HEK293T (cell line): ENCODE measurements around the gene CLEC18C.

Source experiments
- CTCF ChIA-PET: fragments of 350-600 bp; formaldehyde crosslinking; extraction: SDS; loops from one replicate; lab custom pipeline; 2021; ENCODE audit warnings: antibody characterized with exemption, inconsistent platforms; lab: Yijun Ruan, JAX
- POLR2A ChIA-PET: fragments of 350-600 bp; formaldehyde crosslinking; extraction: SDS; loops from one replicate; lab custom pipeline; 2020; ENCODE audit warnings: antibody characterized with exemption, inconsistent platforms; lab: Yijun Ruan, JAX
- DNase-seq: peaks from one replicate; pipeline ENCODE4 v3.0.0; 2012; ENCODE audit warnings: mixed read lengths; ENCODE audit errors: extremely low spot score
- ARNT ChIP-seq: fragments of 450-650 bp; IDR thresholded peaks from 2 replicates; pipeline ENCODE4 v1.6.1; 2017; ENCODE audit warnings: mild to moderate bottlenecking
- BHLHE40 ChIP-seq: fragments of 450-650 bp; IDR thresholded peaks from 2 replicates; pipeline ENCODE4 v1.6.1; 2016; ENCODE audit warnings: mild to moderate bottlenecking, moderate library complexity, borderline replicate concordance
- CTBP1 ChIP-seq: fragments of 450-650 bp; IDR thresholded peaks from 2 replicates; pipeline ENCODE4 v1.6.1; 2016; ENCODE audit warnings: borderline replicate concordance
- ELF4 ChIP-seq: fragments of 450-650 bp; IDR thresholded peaks from 2 replicates; pipeline ENCODE4 v1.6.1; 2017; ENCODE audit warnings: antibody characterized with exemption
- FOXA1 ChIP-seq: fragments of 450-650 bp; IDR thresholded peaks from 2 replicates; pipeline ENCODE4 v1.6.1; 2016; ENCODE audit warnings: mild to moderate bottlenecking
- FOXK2 ChIP-seq: fragments of 450-650 bp; IDR thresholded peaks from 2 replicates; pipeline ENCODE4 v1.6.1; 2016; ENCODE audit warnings: mild to moderate bottlenecking
- FOXM1 ChIP-seq: fragments of 450-650 bp; IDR thresholded peaks from 2 replicates; pipeline ENCODE4 v1.6.1; 2017; ENCODE audit warnings: mild to moderate bottlenecking, borderline replicate concordance
- HDGF ChIP-seq: fragments of 450-650 bp; IDR thresholded peaks from 2 replicates; pipeline ENCODE4 v1.6.1; 2017; ENCODE audit warnings: antibody characterized with exemption, borderline replicate concordance
- L3MBTL2 ChIP-seq: fragments of 450-650 bp; conservative IDR thresholded peaks from 2 replicates; pipeline ENCODE4 v1.6.1; 2016; ENCODE audit warnings: mild to moderate bottlenecking
- LEF1 ChIP-seq: fragments of 450-650 bp; IDR thresholded peaks from 2 replicates; pipeline ENCODE4 v1.6.1; 2017; ENCODE audit warnings: mild to moderate bottlenecking, borderline replicate concordance
- NFRKB ChIP-seq: fragments of 450-650 bp; IDR thresholded peaks from 2 replicates; pipeline ENCODE4 v1.6.1; 2016; ENCODE audit warnings: mild to moderate bottlenecking, moderate library complexity
- SP1 ChIP-seq: fragments of 450-650 bp; IDR thresholded peaks from 2 replicates; pipeline ENCODE4 v1.6.1; 2017
- SUZ12 ChIP-seq: fragments of 450-650 bp; IDR thresholded peaks from 2 replicates; pipeline ENCODE4 v1.6.1; 2016; ENCODE audit warnings: mild to moderate bottlenecking
- TARDBP ChIP-seq: fragments of 450-650 bp; IDR thresholded peaks from 2 replicates; pipeline ENCODE4 v1.6.1; 2016
- ZNF384 ChIP-seq: fragments of 450-650 bp; IDR thresholded peaks from 2 replicates; pipeline ENCODE4 v1.6.1; 2016
- TF ChIP-seq, protein P1 (sequence below): fragments of 450-650 bp; IDR thresholded peaks from 2 replicates; pipeline ENCODE4 v1.6.1; 2016

CLEC18C gene

DNA sequence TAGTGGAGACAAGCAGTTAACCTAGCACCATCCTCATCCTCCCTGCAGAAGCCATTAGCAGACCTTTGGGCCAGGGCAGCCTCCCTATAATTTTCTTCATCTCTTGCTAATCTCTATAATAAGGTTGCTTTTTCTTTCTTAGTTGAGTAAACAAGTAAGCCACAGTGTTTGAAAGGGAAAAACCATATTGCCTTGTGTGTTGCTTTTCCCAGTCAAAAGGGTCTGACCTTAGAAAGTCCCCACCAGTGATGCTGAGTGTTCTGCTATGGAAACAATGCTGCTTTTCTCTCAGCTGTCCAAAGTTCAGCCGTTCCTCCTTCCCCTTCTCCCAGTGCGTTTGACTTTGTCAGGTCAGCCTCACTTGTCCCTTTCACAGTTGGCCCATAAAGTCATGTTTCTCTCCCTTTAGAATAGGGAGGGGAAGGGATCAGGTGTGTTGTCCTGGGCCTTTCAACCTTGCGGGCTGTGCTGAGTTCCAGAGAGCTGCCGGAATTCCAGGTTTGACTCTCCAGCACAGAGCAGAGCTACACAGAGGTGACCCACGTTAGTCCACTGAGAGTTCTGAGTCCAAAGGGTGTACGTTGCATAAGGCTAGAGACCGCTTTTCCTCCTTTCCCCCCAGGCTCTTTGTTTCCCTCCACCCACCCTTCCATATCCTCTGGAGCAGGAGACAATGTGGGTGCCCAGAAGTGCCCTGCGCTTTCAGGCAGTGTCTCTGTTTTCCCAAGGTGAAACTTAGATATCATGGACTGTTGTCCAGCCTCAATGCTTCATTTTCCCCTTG is 15.9 kb upstream of the CLEC18C start:
- no peak for DNase-seq
- ChIA-PET POLR2A (no interaction called here), CTCF (no interaction called here)
- TF ChIP-seq, protein P1, sequence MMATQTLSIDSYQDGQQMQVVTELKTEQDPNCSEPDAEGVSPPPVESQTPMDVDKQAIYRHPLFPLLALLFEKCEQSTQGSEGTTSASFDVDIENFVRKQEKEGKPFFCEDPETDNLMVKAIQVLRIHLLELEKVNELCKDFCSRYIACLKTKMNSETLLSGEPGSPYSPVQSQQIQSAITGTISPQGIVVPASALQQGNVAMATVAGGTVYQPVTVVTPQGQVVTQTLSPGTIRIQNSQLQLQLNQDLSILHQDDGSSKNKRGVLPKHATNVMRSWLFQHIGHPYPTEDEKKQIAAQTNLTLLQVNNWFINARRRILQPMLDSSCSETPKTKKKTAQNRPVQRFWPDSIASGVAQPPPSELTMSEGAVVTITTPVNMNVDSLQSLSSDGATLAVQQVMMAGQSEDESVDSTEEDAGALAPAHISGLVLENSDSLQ, result no peak
- TF ChIP-seq TARDBP (no peak), SUZ12 (no peak), ZNF384 (no peak), SP1 (no peak), FOXA1 (no peak), LEF1 (no peak), ELF4 (no peak), L3MBTL2 (no peak), FOXM1 (no peak), ARNT (no peak), NFRKB (no peak), CTBP1 (no peak), BHLHE40 (no peak), FOXK2 (no peak), HDGF (no peak)

DNA sequence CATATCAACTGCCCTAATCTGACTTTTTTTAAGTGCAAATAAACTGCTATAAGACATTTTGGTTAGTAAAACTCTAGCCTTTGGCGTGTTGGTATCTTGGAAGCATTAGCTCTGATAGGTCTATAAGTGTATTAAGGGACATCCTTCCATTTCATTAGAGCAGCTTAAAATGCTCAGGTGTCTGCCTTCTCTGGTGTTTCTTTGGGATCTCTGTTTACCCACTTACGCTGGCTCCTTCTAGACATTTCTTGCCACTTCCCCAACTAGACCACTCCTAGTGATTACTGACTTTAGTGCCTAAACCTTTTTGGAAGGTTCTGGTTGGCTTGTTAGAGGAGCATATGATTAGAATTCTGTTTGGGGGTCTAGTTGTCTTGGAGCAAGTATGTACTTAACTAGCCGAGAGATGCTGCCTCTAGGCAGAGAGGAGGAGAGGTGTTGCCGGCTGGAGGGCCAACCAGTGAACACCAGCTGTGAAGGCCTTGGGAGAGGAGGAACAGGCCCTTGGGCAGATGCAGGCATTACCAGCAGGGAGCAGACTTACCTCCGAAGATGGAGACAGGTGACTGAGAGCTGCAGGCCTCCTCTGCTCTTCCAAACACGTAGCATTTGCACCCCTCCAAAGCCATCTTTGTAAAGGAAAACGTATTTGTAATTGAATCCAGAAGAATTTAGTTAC is 15.2 kb upstream of the CLEC18C start:
- POLR2A ChIA-PET, result no interaction called here
- CTCF ChIA-PET, result no interaction called here
- no peak for TF ChIP-seq ELF4
- peak; percentile 8 for DNase-seq

- ChIA-PET CTCF (interaction anchor here (0.7 to 1.0 kb wide), 2 partner anchors 92 to 492 kb away, joined by 3 read pairs; partner anchors contain the start of gene EXOSC6), POLR2A (no interaction called here)
- TF ChIP-seq TARDBP (no peak), ELF4 (no peak), LEF1 (no peak), FOXA1 (no peak), NFRKB (no peak), L3MBTL2 (no peak), BHLHE40 (no peak), HDGF (no peak), FOXK2 (no peak), SP1 (no peak), FOXM1 (no peak), ZNF384 (no peak), CTBP1 (no peak), SUZ12 (no peak), ARNT (no peak)
- TF ChIP-seq, protein P1, result no peak
- DNase-seq, result peak; percentile 5
Observed at GRCh38 chr16:70159355-70160348, 13.9 kb upstream of the CLEC18C start.

GRCh38 chr16:70160388-70160787 is 13.2 kb upstream of the CLEC18C start:
- POLR2A ChIA-PET, result no interaction called here
- CTCF ChIA-PET, result no interaction called here
- TF ChIP-seq BHLHE40 (no peak), ZNF384 (no peak), ELF4 (no peak), NFRKB (no peak), CTBP1 (no peak)
- no peak for DNase-seq

DNA sequence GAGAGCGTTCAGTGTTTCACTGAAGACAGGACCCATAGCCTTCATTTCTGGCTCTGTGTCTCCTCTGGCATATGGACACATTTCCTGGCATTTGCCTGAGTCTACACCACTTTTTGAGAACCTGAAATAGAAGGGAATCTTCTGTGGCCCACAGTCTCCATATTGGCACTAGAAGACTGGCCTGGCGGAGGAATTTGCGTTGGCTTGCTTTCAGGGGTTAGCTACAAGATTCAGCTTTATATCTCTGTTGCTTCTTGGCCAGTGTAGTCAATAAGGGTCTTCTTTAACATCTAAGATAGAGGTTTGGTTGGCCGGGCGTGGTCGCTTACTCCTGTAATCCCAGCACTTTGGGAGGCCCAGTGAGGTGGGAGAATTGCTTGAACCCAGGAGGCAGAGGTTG is 12.8 kb upstream of the CLEC18C start:
- POLR2A ChIA-PET, result no interaction called here
- TF ChIP-seq SUZ12, result no peak
- no peak for TF ChIP-seq L3MBTL2
- no peak for TF ChIP-seq HDGF
- no peak for TF ChIP-seq NFRKB
- no peak for TF ChIP-seq BHLHE40
- TF ChIP-seq TARDBP, result no peak
- no peak for TF ChIP-seq FOXA1
- TF ChIP-seq FOXM1, result no peak
- no peak for TF ChIP-seq ELF4
- DNase-seq, result no peak
- CTCF ChIA-PET, result no interaction called here

DNA sequence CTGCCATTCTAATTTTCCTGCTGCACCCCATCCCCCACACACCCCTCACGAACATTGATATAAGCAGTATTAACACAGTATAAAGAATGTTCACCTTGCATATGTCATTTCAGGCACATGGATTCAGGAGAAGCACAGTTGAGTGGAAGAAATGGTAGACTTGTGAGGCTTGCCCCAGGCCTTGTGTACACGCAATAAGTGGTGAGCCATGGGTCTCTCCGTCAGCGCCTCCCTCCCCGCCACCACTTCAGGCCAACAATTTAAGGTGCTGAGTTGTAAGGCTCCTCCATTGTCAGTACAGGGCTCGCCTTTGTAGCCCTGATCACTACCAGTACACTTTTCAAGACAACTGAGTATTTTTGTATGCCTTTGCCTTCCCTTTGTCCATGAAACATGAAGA is 12.2 kb upstream of the CLEC18C start:
- POLR2A ChIA-PET, result no interaction called here
- TF ChIP-seq NFRKB, result no peak
- no peak for TF ChIP-seq FOXA1
- no peak for TF ChIP-seq LEF1
- TF ChIP-seq ELF4, result no peak
- DNase-seq, result no peak
- CTCF ChIA-PET, result no interaction called here
